COLO668 (cell line): ENCODE data around the gene GPR12.

Experiments used
- DNase-seq: peaks from one replicate; lab custom pipeline; 2025; ENCODE audit not compliant: unreplicated experiment; lab: John Stamatoyannopoulos, UW

Gene GPR12, protein sequence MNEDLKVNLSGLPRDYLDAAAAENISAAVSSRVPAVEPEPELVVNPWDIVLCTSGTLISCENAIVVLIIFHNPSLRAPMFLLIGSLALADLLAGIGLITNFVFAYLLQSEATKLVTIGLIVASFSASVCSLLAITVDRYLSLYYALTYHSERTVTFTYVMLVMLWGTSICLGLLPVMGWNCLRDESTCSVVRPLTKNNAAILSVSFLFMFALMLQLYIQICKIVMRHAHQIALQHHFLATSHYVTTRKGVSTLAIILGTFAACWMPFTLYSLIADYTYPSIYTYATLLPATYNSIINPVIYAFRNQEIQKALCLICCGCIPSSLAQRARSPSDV

DNA sequence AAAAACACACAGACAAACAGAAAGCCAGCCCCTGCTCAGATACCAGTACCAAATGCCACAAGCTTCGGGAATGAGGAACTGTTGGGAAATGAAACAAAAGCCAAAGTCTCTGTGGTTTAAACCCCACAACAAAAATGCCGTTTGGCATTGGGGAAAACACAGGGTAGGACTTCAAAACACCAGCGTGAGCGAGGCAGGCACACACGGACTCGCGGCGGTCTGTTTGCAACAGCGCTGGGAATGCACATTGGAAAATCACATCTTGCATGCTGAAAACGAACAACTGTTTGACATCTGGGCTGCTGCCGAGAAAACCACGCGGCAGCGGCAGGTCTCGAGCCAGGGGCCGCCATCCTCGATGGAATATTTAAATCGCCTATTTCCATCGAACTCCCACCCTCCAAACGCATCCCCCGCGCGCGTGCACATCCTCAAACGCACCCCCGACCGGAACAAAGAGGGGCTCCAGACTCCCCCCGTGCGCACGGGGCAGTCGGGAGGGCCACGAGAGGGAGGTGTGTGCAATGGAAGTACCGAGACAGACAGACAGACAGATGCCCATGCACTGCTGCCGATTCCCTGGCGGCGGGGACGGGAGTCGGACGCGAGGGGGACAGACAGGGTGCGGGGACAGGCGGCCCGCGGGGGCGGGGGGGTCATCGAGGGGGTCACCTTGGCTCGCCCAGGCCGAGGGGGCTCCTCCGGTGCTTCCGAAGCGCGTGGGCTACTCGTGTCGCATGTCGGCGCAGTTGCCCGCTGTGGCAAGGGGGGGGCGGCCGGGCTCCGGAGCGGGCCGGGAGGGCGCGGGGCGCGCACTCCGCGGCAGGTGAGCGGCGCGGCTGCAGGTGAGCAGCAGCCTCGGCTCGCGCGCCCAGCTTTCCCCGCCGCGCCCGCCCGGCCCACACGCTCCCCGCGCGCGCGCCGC, at the start of gene GPR12:
Gene GPR12 (minus strand): TSS at position 880 of the 925 bp plus-strand sequence. CDS start 959 bp downstream, outside the sequence.
- peak; percentile 80 for DNase-seq

DNA sequence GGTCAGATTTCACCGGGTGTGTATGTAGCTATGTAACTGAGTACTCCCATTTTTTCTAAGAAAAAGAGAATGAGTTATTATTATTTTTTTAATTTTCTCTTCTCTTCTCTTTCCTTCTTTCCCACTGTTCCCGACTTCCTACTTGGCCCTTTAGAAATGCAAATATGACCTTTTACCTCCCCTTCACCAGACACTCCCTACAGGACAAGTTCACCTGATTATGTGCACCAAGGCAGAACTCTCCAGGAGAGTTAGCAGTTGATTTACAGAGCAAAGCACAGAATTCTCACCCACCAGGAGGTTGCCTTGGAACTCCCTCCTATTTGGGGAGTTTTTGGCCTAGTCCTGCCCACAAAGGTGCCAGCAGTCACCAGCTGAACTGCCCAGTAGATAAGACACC, 49.5 kb upstream of the GPR12 start:
- DNase-seq, result no peak

DNA sequence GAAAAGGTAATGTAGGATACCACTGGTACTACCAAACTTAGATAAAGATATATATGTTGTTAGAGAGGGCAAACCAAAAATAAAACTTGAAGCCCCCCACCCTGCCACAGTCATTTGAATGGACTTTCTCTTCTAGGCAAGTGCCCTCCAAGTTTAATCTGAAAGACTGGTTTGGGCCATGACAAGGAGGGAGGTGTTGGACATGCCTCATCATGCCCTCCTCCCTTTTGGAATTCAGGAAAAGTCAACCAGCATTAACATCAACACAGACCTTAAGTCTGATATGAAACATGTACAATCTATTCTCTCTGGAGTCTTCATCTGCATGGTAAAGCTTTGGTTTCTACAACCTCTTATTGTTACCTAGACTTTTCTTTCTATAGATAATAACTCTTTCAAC, 46.3 kb upstream of the GPR12 start:
- no peak for DNase-seq

DNA sequence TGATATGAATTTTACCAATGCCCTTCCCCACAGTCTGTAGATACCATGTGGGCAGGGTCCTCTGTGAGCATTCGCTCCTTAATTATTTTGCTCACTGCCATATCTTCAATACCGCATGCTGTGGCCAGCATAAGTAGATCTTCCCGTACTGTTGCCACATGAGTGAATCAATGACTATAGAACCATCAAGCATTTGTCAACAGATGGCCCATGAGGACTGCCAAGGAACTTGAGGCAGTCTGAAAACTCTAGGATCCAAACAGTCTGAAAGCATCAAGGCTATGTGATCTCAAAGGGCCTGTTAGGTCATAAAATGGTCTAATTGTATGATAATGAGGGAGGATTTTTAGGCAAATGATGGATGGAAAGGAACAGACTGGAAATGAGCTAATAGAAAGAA, 27.4 kb upstream of the GPR12 start:
- no peak for DNase-seq

DNA sequence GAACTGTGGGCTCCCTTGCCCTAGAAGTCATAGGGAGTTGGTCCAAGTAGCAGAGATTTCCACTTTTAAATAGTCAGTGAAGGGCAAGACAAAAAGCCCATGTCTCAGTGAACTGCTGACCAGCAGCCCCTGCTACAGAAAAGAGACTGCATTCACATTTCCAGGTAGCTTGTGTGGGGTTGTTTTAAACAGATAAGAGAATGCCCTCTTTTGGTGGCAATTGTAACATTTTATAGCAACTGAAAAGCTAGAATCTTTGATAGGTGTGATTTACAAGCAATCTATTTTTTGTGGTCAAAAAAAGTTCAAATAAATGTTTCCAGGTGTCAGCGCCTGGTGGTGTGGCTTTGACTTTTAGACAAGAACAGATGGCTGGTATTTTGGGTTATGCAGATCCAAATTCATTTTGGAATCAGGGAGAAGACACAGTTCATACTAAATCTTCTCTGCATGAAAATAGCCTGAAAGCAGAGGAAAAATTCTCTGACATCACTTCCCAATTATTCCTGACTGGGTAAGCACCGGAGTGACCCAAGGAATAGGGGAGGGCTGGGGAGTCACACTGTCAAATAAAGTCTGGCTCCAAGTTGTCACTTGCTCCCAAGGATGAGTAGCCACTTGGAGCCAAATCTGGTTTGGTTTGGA, 26.2 kb upstream of the GPR12 start:
- DNase-seq, result no peak

DNA sequence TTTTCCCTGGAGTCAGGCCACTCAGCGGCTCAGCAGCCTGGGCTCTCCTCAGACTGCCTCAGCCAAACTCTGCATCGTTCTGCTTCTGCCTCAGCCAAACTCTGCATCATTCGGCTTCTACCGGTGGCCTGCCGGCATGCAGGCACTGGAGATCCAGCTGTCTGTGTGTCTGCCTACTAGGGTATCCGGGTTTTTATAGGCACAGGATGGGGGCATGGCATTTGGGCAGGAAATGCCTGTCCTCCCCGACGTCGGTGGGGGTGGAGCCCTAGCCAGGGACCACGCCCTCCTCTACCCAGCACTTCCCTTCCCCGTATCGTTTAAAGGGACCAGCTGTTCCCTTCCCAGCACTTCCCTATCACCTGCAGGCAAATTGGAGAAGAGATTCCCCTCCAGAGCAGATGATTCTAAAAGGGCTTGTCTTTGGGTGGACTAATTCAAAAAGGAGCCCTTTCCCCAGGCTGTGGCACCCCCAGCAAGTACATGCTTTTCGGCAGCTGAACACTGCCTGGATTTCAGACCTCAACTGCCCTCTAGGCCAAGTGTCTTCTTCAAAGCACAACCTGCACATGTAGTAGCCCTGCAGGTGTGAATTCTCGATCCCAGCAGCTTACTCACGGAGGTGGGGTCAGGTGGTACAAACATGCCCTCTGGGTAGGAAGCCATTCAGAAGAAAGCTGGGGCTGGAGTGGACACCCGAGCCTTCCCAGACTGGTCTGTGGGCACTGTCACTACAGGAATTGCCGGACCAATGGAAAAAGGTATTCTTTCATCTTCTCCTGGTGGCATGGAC, 25.4 kb upstream of the GPR12 start:
- peak; percentile 65 for DNase-seq

DNA sequence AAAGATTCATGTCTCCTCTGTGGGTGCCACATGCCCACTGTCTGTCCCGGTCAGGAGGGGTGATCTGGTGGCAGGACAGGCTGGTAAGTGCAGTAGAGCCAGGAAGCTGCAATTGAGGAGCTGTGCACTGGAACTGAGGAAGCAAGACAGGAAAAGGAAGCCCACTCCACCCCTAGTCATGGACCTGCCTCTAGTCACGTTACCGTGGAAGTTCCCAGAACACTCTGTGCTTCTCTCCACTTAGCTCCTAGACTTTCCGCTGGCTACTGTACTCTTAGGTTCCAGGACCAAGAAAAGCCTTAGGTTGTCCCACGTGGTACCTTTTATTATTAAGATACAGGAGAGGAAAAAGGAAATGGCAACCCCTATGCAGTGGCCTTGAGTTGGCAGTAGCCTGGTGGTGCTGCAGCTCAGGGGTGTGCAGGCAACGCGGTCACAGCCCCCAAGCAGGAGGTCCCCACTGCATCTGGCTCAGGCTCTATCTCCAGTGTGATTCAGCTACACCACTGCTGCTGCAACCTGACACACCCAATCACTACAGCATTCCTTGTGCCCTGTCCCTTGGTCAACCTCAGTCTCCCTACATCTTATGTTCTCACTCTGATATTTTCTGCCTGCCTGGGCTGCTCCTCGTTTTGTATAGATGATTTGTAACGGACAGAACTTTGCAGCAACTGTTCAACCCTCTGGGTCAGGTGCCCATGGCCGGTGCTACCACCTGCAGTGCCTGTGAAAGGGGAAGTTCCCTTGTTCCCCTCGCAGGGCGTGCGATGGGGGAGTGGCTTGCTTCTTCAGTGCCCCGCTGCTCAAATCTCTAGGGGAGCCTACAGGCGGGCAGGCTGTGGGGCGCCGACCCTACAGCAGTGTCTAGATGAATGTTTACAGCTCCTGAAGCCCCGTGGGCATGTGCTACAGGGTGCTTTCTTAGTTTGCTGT, 24.4 kb upstream of the GPR12 start:
- no peak for DNase-seq

DNA sequence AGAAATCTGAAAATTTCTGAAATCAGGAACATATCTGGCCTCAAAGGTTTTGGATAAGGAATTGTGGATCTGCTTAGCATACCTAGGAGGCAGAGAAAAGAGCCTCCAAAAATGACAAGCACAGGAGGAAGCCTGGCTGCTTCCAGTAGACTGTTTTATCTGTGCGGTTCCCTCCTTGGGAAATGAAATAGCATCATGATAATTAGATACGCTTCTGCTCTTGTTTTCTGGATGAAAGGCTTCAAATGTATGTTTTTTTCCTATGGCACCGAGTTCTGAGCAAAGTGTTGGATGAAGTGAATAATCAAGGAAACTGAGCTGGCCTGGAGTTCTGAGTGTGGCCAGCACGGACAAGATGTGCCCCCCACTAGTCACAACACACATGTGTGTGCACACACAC, 19.8 kb upstream of the GPR12 start:
- DNase-seq, result no peak

DNA sequence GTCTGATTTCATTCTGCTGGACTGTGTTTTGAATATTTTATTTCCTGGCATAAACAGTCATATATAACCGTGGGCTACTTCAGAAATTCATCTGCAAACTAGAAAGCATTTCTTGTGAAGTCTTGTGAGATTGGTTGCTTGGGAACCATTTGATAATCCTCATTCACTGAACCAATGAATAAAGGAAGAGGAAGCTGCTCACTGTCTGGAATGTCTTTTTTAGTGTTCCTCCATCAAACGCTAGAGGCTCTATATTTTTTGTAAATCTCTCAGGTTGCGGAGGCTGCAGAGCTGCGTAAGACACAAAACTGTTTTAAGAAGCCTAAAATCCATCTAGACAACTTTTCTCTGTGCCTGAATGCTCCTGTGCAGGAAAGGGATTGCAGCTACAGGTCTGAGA, 18.7 kb upstream of the GPR12 start:
- DNase-seq, result no peak

DNA sequence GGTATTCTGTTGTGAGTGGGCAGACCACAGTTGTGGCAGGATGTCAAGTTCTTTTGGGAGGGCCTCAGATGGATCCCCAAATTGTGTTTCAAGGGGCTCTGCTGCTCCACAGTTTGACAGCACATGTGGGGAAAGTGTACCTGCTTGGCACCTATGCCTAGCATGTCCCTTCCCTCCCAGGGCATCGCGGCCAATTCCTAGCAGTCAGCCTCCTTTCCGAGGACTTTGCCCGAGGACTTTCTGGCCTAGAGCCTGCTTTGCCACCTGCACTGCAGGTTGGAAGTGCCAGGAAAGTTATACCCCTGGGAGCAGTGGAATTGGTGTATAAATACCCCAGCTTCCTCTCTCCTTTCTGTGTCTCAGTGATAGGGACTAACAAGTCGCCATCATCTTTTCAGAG, 11.9 kb upstream of the GPR12 start:
- DNase-seq, result no peak

DNA sequence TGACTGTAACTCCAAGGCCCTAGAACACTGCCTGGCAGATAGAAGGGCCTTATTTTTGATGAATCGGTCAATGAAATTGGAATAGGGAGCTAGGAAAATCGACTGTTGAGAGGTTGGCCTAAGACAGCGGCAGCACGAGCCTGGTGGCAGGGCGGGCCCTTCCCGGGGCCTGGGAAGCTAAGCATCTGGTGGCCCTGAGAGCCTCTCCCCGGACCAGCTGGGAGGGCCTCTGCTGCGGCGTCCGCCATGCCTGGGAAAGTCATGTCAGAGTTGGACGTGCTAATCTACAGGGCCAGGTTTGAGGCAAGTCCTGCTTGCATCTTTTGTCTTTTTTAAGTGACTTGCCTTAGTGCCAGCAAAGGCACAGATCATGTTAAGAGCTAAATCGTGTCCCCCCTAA, 11.2 kb upstream of the GPR12 start:
- DNase-seq, result no peak

DNA sequence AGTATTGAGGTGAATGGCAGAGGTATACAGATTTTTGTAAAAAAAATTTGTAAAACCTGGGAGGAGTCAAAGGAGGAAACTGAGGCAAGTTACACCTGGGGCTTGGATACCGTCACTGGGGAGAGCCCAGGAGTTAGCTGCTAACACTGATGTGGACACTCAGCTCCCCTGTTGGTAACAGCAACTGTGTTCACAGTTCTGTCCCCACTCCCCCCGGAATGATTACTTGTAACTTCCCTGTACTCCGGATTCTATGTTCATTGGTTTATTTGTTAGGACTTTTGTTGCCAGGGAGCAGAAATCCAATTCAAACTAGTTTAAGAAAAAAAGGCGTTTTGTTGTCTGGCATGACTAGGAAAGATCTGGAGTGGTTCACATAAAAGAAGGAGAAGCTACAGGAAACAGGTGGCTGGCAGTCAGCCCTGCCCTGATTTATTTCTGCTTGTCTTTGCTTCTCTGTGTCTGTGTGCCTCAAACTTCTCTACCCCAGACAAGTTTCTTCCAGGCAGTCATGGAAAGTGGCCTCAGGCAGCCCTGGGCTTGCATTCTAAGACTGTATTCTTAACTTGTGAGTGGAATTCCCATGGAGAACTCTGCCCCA, 2.3 kb upstream of the GPR12 start:
- DNase-seq, result no peak

DNA sequence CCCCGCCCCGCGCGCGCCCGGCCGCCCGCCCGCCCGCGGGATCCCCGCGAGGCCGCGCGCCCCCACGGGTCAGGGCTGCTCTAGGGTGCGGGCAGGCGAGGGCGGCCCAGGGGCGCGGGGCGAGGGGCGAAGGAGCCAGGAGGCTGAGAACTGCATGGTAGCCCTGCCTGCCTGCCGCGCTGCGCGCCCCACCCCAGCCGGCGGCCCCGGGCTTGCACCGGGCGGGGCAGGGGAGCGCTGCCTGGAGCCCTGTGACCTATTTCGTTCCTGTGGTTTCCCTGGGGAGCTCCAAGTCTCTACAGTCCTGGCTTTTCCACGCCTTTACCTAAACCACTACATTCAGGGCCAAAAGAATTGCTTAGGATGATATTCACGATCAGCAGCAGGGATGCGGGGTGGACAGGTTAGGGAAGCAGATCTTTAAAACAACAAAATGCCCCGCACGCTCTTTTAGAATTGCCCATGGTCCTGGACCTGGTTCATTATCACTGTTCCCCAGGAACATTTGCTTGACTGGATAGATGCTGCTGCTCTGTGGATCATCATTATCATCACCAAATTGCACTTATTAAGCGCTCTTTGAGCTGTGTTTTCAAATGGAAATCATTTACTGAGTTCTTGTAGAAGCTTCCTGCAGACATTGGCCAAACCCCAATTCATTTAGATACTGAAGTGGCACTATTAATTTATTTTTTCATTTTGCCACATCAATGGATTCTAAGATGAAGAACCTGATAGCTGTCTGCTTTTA, 421 bp upstream of the GPR12 start:
- DNase-seq, result peak; percentile 74

DNA sequence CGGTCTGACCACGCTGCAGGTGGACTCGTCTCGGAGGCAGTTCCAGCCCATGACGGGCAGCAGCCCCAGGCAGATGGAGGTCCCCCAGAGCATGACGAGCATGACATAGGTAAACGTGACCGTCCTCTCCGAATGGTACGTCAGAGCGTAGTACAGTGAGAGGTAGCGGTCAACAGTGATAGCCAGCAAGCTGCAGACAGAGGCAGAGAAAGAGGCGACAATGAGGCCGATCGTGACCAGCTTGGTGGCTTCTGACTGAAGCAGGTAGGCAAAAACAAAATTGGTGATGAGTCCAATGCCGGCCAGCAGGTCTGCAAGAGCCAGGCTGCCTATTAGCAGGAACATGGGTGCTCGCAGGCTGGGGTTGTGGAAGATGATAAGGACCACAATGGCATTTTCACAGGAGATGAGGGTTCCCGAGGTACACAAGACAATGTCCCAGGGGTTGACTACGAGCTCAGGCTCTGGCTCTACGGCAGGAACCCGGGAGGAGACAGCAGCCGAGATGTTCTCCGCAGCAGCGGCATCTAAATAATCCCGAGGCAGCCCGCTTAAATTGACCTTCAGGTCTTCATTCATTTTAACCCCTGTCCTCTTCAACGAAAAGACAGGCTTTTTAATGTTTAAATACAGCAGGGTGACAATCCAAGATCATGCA, 1.2 kb downstream of the GPR12 start:
- no peak for DNase-seq

DNA sequence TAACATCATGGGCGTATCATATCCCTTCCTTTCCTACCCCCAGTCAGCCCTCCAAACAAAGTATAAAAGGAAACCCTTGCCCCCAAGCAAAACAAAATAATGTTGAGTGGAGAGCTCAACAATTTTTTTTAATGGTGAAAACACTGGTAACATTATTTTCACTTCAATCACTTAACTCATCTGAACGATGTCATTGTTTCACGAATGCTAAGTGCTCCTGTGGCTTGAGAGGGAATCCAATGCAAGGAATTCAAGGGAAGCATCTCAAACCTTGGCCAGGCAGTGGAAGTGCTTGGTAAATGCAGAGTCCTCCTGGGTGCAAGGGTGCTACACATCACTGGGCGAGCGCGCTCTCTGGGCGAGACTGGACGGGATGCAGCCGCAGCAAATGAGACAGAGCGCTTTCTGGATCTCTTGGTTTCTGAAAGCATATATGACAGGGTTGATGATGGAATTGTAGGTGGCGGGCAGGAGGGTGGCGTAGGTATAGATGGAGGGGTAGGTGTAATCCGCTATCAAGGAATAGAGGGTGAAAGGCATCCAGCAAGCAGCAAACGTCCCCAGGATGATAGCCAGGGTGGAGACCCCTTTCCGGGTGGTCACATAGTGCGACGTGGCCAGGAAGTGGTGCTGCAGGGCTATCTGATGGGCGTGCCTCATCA, 2.0 kb downstream of the GPR12 start:
- no peak for DNase-seq

DNA sequence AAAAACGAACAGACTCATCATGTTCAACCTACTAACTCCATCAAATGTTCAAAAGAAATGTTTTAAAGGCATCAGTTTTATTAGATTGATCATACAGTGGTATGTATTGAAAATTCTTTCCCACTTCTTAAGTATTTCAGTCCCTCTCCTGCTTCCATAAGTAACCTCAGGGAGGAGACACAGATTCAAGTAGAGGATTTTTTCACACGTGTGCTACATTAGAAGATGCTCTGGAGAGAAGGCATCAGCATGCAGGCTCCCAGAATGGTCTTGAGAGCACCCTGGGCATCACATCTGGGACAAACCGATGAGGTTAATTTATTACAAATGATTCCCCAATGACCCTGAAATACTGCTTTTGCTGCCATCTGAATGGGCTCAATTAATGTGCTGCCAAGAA, 3.6 kb downstream of the GPR12 start:
- DNase-seq, result no peak

DNA sequence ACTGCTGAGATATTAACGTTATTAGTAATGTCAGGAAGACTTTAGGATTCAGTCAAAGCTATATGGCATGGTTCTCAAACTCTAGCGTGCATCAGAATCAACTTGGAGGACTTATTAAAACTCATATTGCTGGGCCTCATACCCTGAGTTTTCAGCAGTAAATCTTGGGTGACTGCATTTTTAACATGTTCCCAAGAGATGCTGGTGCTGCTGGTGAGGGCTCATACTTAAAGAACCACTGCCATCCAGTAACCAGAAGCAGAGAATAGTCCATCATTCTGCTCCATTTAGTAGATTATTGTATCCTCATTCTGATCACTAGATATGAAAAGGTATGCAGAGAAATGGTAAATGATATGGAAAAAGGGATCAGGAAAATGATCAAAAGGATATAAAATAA, 7.9 kb downstream of the GPR12 start:
- DNase-seq, result no peak

DNA sequence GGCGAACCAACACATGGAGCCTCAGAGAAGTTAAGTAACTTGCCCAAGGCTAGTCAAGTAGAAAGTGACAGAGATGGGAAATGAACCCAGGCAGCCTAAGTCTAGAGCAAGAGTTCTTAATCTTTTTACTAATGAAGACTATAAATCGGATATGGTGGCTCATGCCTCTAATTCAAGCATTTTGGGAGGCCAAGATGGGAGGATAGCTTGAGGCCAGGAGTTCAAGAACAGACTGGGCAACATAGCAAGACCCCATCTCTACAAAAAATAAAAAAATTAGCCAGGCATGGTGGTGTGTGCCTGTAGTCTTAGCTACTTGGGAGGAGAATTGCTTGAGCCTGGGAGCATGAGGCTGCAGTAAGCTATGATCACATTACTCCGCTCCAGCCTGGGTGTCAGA, 10.7 kb downstream of the GPR12 start:
- no peak for DNase-seq
